Endothelial cell of umbilical vein (primary cell): ENCODE measurements around the gene ZNF609. TPM values are rescaled to one million over a fixed set of nuclear protein-coding genes. Genes with fewer than 3 reads are reported as not detected.

Experiments used
- BruUV-seq: library from RNA; stranded (reverse); fragments of 400-500 nt; replicated peaks from 2 replicates; lab custom pipeline; 2021; lab: Mats Ljungman, UMichigan
- CTCF ChIA-PET: fragments of 300-600, 350-600 bp; sonication (Branson Sonifier 250); formaldehyde crosslinking; loops from one replicate; lab custom pipeline; 2021; ENCODE audit warnings: antibody characterized with exemption, inconsistent platforms; lab: Charles Lee
- POLR2A ChIA-PET: fragments of 300-600, 350-600 bp; sonication (Branson Sonifier 250); formaldehyde crosslinking; loops from one replicate; lab custom pipeline; 2021; ENCODE audit warnings: antibody characterized with exemption, inconsistent platforms; lab: Charles Lee
- DNase-seq: peaks from one replicate; pipeline ENCODE4 v3.0.0-alpha.2; 2011; ENCODE audit warnings: low read depth, low spot score
- FAIRE-seq: peaks from 2 replicates; lab custom pipeline; 2011; peaks lifted over from hg19 to GRCh38; lab: Jason Lieb, UNC
- H2AFZ ChIP-seq: 2 replicates; pipeline ENCODE4 v1.6.0; 2012; ENCODE audit warnings: low read depth, low read length, control low read depth, inconsistent platforms
- H3K27ac ChIP-seq: 2 replicates; pipeline ENCODE4 v1.5.1; 2011; ENCODE audit warnings: low read depth, mild to moderate bottlenecking, control low read depth, low read length, moderate library complexity; ENCODE audit not compliant: insufficient read depth
- H3K27me3 ChIP-seq, 2 experiments: 2 replicates each; pipeline versions ENCODE4 v1.6.0 to v1.6.1; 2011; ENCODE audit warnings: low read length in 2 of 2, mixed read lengths in 1 of 2; ENCODE audit not compliant: control insufficient read depth in 2 of 2, insufficient read depth in 2 of 2
- H3K36me3 ChIP-seq, 2 experiments: 2 replicates in 1 of 2; 3 replicates in 1 of 2; pipeline ENCODE4 v1.5.1; 2011; ENCODE audit warnings: low read length in 2 of 2, mild to moderate bottlenecking in 1 of 2, moderate library complexity in 1 of 2; ENCODE audit not compliant: control insufficient read depth in 2 of 2, insufficient read depth in 2 of 2; ENCODE audit errors: extremely low read depth in 1 of 2
- H3K4me1 ChIP-seq: 3 replicates; pipeline ENCODE4 v1.5.1; 2011; ENCODE audit warnings: mild to moderate bottlenecking, low read length; ENCODE audit not compliant: control insufficient read depth, insufficient read depth; ENCODE audit errors: extremely low read depth
- H3K4me2 ChIP-seq: 2 replicates; pipeline ENCODE4 v1.6.1; 2011; ENCODE audit warnings: low read length, control low read depth, mixed read lengths; ENCODE audit not compliant: insufficient read depth
- H3K4me3 ChIP-seq, 3 experiments: fragments of 200-600 bp in 1 of 3; sonication (generic), shearing (Covaris generic) in 1 of 3; replicated peaks in 1 of 3; 2 replicates each; pipeline ENCODE4 v1.5.1; 2011 to 2016; ENCODE audit warnings: control low read depth in 3 of 3, low read length in 3 of 3, mild to moderate bottlenecking in 2 of 3, inconsistent platforms in 1 of 3, low read depth in 1 of 3, moderate library complexity in 1 of 3; ENCODE audit not compliant: insufficient read depth in 1 of 3
- H3K79me2 ChIP-seq: 2 replicates; pipeline ENCODE4 v1.6.0; 2012; ENCODE audit warnings: low read length, inconsistent platforms; ENCODE audit not compliant: control insufficient read depth, insufficient read depth
- H3K9ac ChIP-seq: replicated peaks from 2 replicates; pipeline ENCODE3; 2011; ENCODE audit warnings: low read length, control low read depth; ENCODE audit not compliant: insufficient read depth; ENCODE audit errors: extremely low read depth
- H3K9me1 ChIP-seq: replicated peaks from 3 replicates; pipeline ENCODE4 v1.6.0; 2011; ENCODE audit warnings: mild to moderate bottlenecking, low read length; ENCODE audit not compliant: control insufficient read depth, insufficient read depth; ENCODE audit errors: extremely low read depth
- H3K9me3 ChIP-seq: replicated peaks from 2 replicates; pipeline ENCODE4 v1.5.1; 2012; ENCODE audit warnings: low read length, inconsistent platforms; ENCODE audit not compliant: control insufficient read depth, insufficient read depth
- H4K20me1 ChIP-seq: replicated peaks from 2 replicates; pipeline ENCODE3; 2011; ENCODE audit warnings: mild to moderate bottlenecking, low read length; ENCODE audit not compliant: control insufficient read depth, insufficient read depth; ENCODE audit errors: extremely low read depth
- POLR2A ChIP-seq: IDR thresholded peaks from 2 replicates; pipeline ENCODE4 v1.6.1; 2012; ENCODE audit warnings: low read depth, mild to moderate bottlenecking, control low read depth, low read length
- POLR2AphosphoS5 ChIP-seq: IDR thresholded peaks from 2 replicates; pipeline ENCODE4 v1.6.1; 2012; ENCODE audit warnings: low read depth, mild to moderate bottlenecking, control low read depth, low read length, moderate library complexity; ENCODE audit not compliant: insufficient read depth
- dilution Hi-C: fragments of 300-500 bp; cut with MboI; formaldehyde crosslinking; loops from one replicate; pipeline ENCODE4 v1.15.0; 2019; ENCODE audit warnings: low sequenced_read_pairs; ENCODE audit not compliant: extremely low pct_ligation_motif_present
- intact Hi-C: fragments of 100-400 bp; cut with micrococcal nuclease; formaldehyde crosslinking; loops from one replicate; pipeline ENCODE4 v1.10.0; 2022
- polyA plus RNA-seq, 4 experiments: library from polyadenylated mRNA; depleted of rRNA in 3 of 4; stranded (reverse) in 3 of 4; unstranded in 1 of 4; fragments of >200 nt; gene quantifications; 2 replicates each; pipeline versions ENCODE4 v1.2.1 to v1.2.3, GENCODE V29; 2011 to 2012; ENCODE audit warnings: missing spikeins in 1 of 4
- total RNA-seq: library from RNA; stranded (reverse); gene quantifications from 2 replicates; pipeline ENCODE4 v1.2.3, GENCODE V29; 2021

The ZNF609 gene
- total and polyA plus RNA-seq, 2 donors (not counting 3 experiments of a cell fraction or from before 2014, with no cell fraction given) = 18.2 to 49.6 TPM

GRCh38 chr15:64645995-64646394 lies 185.6 kb downstream of the ZNF609 start:
- no peaks in the 10 kb centered on the region for H3K27me3 ChIP-seq
- H3K9me1 ChIP-seq = no peaks in the 10 kb centered on the region
- CTCF ChIA-PET = interaction anchor here (2.5 kb wide), 1 partner anchor 11 kb away, joined by 15 read pairs; no protein-coding TSS in a partner anchor
- no peaks in the 10 kb centered on the region for H3K9me3 ChIP-seq
- no peak overlapping the region for H3K4me3 ChIP-seq
- no peaks in the 10 kb centered on the region for H3K36me3 ChIP-seq
- FAIRE-seq = no peak
- peaks cover 2% of the 10 kb centered on the region for H3K4me1 ChIP-seq
- dilution Hi-C loops (no loop called here), intact Hi-C loops (no loop called here)
- DNase-seq = no peak
- BruUV-seq = no TSS peak
- POLR2A ChIA-PET = no interaction called here
- TF ChIP-seq POLR2A = no peak
- H2AFZ ChIP-seq = no peak overlapping the region
- no peak overlapping the region for H3K4me2 ChIP-seq
- H3K79me2 ChIP-seq = peaks cover 22% of the 10 kb centered on the region
- H3K27ac ChIP-seq = no peak overlapping the region
- H3K9ac ChIP-seq = no peak overlapping the region
- H4K20me1 ChIP-seq = peaks cover 2% of the 10 kb centered on the region

GRCh38 chr15:64647367-64647766 lies 187.0 kb downstream of the ZNF609 start:
- CTCF ChIA-PET = interaction anchor here (0.6 to 1.2 kb wide), 3 partner anchors 11 to 18 kb away, joined by 3 to 4 read pairs (median 3); no protein-coding TSS in a partner anchor
- intact Hi-C loops (no loop called here), dilution Hi-C loops (no loop called here)
- Histone ChIP-seq H3K27me3 (no peaks in the 10 kb centered on the region), H3K27ac (no peak overlapping the region), H3K36me3 (no peaks in the 10 kb centered on the region), H3K79me2 (peaks cover 24% of the 10 kb centered on the region), H3K4me3 (no peak overlapping the region), H3K9ac (no peak overlapping the region), H3K4me1 (peaks cover 2% of the 10 kb centered on the region), H4K20me1 (peaks cover 2% of the 10 kb centered on the region), H3K9me1 (no peaks in the 10 kb centered on the region), H3K4me2 (no peak overlapping the region), H3K9me3 (no peaks in the 10 kb centered on the region), H2AFZ (no peak overlapping the region)
- BruUV-seq = no TSS peak
- no peak for TF ChIP-seq POLR2AphosphoS5
- DNase-seq (no peak), FAIRE-seq (no peak)
- POLR2A ChIA-PET = no interaction called here
